ENCODE data around the gene TNFRSF19.

The TNFRSF19 gene

DNA sequence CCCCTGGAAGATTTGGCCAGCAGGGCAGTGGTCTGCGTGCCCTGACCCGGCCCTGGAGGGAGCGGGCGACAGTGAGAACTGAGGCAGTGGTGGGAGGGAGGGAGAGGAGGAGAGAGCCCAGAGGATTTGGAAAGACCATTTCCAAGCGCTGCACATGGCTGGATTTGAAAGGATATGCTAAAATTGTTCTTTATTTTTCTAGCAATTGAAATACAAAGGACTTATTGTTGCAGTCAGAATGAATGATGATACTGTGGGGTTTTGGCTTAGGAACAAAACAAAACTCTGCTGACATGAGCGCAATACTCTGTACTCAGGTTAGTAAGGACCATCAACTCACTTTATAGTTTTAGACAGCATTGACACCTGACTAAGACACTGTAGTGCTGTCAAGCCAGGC, 69.5 kb downstream of the TNFRSF19 start:
- H3K4me1 ChIP-seq (ENCODE audit: control insufficient read depth, insufficient read depth, low read length, unreplicated experiment): no peaks in the 10 kb centered on the region
- no peak overlapping the region for H3K4me3 ChIP-seq (ENCODE audit: low read depth, low read length)
- H3K79me2 ChIP-seq (ENCODE audit: control insufficient read depth, insufficient read depth, low read length, unreplicated experiment): no peaks in the 10 kb centered on the region
- H3K27me3 ChIP-seq (ENCODE audit: insufficient read depth, low read length): no peaks in the 10 kb centered on the region
- no peak overlapping the region for H2AFZ ChIP-seq (ENCODE audit: low read length, unreplicated experiment)
- H3K27ac ChIP-seq (ENCODE audit: low read depth, low read length): no peak overlapping the region
- no peaks in the 10 kb centered on the region for H3K36me3 ChIP-seq (ENCODE audit: insufficient read depth, low read length)

DNA sequence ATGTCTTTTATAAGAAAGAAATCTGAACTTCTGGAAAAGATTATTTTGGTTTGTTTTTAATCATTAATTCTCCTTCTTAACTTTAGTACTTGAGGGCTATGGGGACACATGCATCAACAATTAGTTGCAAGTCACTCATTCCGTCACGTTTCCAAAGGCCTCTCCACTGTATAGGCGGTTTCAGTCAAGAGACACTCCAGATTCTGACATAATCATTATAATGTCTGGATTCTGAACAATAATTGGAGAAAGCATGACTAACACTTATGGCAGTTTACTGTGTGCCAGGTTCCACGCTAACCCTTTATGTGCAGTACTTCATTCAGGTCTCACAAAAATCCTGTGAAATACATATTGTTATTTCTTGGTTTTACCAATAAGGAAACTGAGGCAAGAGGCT, 71.9 kb downstream of the TNFRSF19 start:
- no peak overlapping the region for H3K4me3 ChIP-seq (ENCODE audit: low read depth, low read length)
- H3K36me3 ChIP-seq (ENCODE audit: insufficient read depth, low read length): no peaks in the 10 kb centered on the region

DNA sequence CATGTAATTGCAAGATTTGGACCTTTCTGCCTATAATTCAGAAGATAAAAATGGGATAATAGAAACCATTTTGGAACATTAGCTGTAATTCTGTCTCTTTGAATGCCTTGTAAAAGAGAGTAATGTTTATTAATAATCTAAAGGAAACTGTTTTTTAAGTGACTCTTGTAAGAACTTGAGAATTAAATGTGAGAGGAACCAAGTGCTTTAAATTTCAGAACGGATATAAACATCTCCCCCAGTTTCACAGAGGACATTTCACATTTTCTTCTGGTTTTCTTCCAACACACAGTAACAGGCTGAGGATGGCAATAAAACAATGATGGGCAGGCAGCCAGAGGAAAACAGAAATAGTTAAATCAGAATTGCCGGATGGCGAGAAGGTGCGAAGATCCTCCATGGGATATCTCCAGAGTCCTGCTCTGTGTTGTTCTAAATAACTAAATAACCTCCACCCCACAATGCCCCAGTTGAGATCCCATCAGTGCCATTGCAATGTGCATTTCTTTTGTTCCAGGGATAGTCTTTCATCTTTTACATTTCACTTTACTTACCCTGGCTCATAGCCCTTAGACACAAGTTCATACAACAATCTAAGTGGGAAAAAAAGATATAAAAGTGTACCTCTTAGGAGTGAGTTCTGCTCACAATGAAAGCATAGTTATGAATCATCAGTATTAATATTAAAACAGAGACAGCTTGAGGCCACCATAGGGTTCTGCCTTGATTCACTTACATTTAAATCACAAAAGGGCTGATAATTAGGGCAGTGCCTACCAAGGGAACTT, 73.3 kb downstream of the TNFRSF19 start:
- H3K4me1 ChIP-seq (ENCODE audit: control insufficient read depth, insufficient read depth, low read length, unreplicated experiment): no peaks in the 10 kb centered on the region
- H2AFZ ChIP-seq (ENCODE audit: low read length, unreplicated experiment): no peak overlapping the region
- H3K4me3 ChIP-seq (ENCODE audit: low read depth, low read length): no peak overlapping the region
- no peaks in the 10 kb centered on the region for H3K27me3 ChIP-seq (ENCODE audit: insufficient read depth, low read length)
- no peak overlapping the region for H3K27ac ChIP-seq (ENCODE audit: low read depth, low read length)
- no peaks in the 10 kb centered on the region for H3K36me3 ChIP-seq (ENCODE audit: insufficient read depth, low read length)
- no peaks in the 10 kb centered on the region for H3K79me2 ChIP-seq (ENCODE audit: control insufficient read depth, insufficient read depth, low read length, unreplicated experiment)

More for the DNA sequence above, 71.9 kb downstream of the TNFRSF19 start:
- Histone ChIP-seq H3K4me1 (ENCODE audit: control insufficient read depth, insufficient read depth, low read length, unreplicated experiment) (no peaks in the 10 kb centered on the region), H3K27ac (ENCODE audit: low read depth, low read length) (no peak overlapping the region), H3K79me2 (ENCODE audit: control insufficient read depth, insufficient read depth, low read length, unreplicated experiment) (no peaks in the 10 kb centered on the region), H2AFZ (ENCODE audit: low read length, unreplicated experiment) (no peak overlapping the region), H3K27me3 (ENCODE audit: insufficient read depth, low read length) (no peaks in the 10 kb centered on the region)

DNA sequence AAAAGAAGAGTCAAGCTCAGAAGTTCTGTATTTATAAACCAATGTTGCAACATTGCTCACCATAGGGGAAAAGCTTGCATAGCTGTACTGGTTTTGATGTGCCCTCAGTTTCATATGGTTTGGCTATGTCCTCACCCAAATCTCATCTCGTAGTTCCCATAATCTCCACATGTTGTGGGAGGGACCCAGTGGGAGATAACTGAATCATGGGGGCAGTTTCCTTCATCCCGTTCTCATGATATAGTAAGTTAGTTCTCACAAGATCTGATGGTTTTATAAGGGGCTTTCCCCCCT, 73.9 kb downstream of the TNFRSF19 start:
- Histone ChIP-seq H3K36me3 (ENCODE audit: insufficient read depth, low read length) (no peaks in the 10 kb centered on the region), H3K27ac (ENCODE audit: low read depth, low read length) (no peak overlapping the region), H2AFZ (ENCODE audit: low read length, unreplicated experiment) (no peak overlapping the region), H3K4me3 (ENCODE audit: low read depth, low read length) (no peak overlapping the region), H3K79me2 (ENCODE audit: control insufficient read depth, insufficient read depth, low read length, unreplicated experiment) (no peaks in the 10 kb centered on the region), H3K27me3 (ENCODE audit: insufficient read depth, low read length) (no peaks in the 10 kb centered on the region), H3K4me1 (ENCODE audit: control insufficient read depth, insufficient read depth, low read length, unreplicated experiment) (no peaks in the 10 kb centered on the region)

DNA sequence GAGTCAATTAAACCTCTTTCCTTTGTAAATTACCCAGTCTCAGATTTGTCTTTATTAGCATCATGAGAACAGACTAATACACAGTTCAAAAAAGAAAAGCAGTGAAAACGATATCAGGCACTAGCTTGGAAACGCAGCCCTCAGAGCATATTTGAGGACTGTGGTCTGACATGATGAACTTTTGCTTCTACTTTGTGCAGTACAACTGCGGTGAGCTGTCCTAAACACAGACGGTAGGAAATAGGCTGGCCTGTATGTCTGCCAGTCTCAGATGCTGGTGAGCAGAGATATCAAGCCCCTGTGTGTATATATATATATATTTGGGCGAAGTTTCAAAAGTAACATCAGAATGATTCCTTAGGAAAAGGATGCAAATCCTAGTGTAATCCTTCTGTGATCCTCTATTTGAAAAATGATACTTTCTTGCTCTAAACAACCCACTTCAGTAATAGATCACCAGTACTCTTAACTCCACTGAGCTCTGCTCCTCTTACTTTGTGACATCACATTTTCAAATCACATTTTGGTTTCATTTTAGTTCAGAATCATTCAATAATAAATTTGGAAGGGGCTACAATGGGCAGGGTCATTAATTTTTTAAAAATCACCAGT, 74.4 kb downstream of the TNFRSF19 start:
- H3K27me3 ChIP-seq (ENCODE audit: insufficient read depth, low read length): no peaks in the 10 kb centered on the region
- H3K36me3 ChIP-seq (ENCODE audit: insufficient read depth, low read length): no peaks in the 10 kb centered on the region
- no peak overlapping the region for H3K4me3 ChIP-seq (ENCODE audit: low read depth, low read length)
- no peak overlapping the region for H2AFZ ChIP-seq (ENCODE audit: low read length, unreplicated experiment)
- no peak overlapping the region for H3K27ac ChIP-seq (ENCODE audit: low read depth, low read length)
- no peaks in the 10 kb centered on the region for H3K4me1 ChIP-seq (ENCODE audit: control insufficient read depth, insufficient read depth, low read length, unreplicated experiment)
- H3K79me2 ChIP-seq (ENCODE audit: control insufficient read depth, insufficient read depth, low read length, unreplicated experiment): no peaks in the 10 kb centered on the region

DNA sequence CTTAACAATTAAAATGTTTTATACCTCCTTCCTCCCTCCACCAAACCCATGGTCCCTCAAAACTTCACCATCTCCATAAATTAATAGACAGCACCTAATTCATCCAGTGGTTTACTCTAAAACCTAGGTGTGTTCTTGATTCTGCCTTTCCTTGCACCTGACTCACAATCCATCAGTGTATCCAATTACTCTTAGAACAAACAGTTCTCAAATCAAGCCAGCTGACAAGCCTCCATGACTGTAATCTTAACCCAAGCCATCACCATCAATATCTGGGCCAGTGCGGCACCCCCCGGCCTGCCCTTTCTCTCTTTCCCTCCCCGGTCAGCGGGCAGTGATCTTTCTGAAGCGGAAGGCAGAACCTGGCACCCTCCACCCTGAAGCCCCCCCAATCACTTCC, 75.6 kb downstream of the TNFRSF19 start:
- Histone ChIP-seq H2AFZ (ENCODE audit: low read length, unreplicated experiment) (no peak overlapping the region), H3K4me3 (ENCODE audit: low read depth, low read length) (no peak overlapping the region), H3K27me3 (ENCODE audit: insufficient read depth, low read length) (no peaks in the 10 kb centered on the region), H3K4me1 (ENCODE audit: control insufficient read depth, insufficient read depth, low read length, unreplicated experiment) (no peaks in the 10 kb centered on the region), H3K79me2 (ENCODE audit: control insufficient read depth, insufficient read depth, low read length, unreplicated experiment) (no peaks in the 10 kb centered on the region), H3K36me3 (ENCODE audit: insufficient read depth, low read length) (no peaks in the 10 kb centered on the region), H3K27ac (ENCODE audit: low read depth, low read length) (no peak overlapping the region)

DNA sequence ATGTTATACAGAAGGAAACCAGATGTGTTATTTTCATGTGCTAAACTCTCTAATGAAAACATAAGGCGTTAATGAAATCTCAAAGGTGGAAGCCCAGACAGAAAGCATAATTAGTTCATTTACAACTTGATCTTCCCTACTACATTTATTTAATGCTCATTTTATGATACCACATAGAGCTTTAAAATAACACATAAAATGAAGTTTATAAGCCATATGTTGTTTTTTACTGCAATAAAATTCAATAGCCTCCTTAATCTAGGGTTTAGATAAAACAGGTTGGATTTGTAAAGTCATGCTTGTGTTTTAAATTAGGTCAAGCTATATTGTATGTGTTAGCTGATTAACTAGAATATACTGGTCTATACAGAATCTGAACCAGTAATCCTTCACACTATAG, 81.2 kb downstream of the TNFRSF19 start:
- Histone ChIP-seq H3K4me1 (ENCODE audit: control insufficient read depth, insufficient read depth, low read length, unreplicated experiment) (no peaks in the 10 kb centered on the region), H3K4me3 (ENCODE audit: low read depth, low read length) (no peak overlapping the region), H2AFZ (ENCODE audit: low read length, unreplicated experiment) (no peak overlapping the region), H3K36me3 (ENCODE audit: insufficient read depth, low read length) (no peaks in the 10 kb centered on the region), H3K27ac (ENCODE audit: low read depth, low read length) (no peak overlapping the region), H3K79me2 (ENCODE audit: control insufficient read depth, insufficient read depth, low read length, unreplicated experiment) (no peaks in the 10 kb centered on the region), H3K27me3 (ENCODE audit: insufficient read depth, low read length) (no peaks in the 10 kb centered on the region)

DNA sequence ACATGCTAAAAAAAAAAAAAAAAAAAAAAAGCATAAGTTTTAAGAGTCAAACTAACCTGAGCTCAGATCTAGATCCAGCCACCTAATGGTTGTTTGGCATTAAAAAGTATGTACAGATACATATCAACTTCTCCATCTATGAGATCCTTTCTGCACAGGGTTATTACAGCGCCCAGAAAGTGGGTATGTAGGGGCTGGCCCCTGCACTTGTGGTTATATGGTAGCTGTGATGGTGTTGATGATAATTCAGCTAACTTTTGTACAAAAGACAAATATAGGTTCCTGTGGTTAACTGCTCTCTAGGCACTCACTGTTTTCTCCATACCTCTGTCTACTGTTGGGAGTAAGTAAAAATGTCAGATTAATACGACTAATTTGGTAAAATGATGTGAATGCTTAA, 81.7 kb downstream of the TNFRSF19 start:
- H3K4me3 ChIP-seq (ENCODE audit: low read depth, low read length): no peak overlapping the region
- H3K27ac ChIP-seq (ENCODE audit: low read depth, low read length): no peak overlapping the region
- no peaks in the 10 kb centered on the region for H3K79me2 ChIP-seq (ENCODE audit: control insufficient read depth, insufficient read depth, low read length, unreplicated experiment)
- no peaks in the 10 kb centered on the region for H3K27me3 ChIP-seq (ENCODE audit: insufficient read depth, low read length)
- H3K4me1 ChIP-seq (ENCODE audit: control insufficient read depth, insufficient read depth, low read length, unreplicated experiment): no peaks in the 10 kb centered on the region
- H2AFZ ChIP-seq (ENCODE audit: low read length, unreplicated experiment): no peak overlapping the region
- H3K36me3 ChIP-seq (ENCODE audit: insufficient read depth, low read length): no peaks in the 10 kb centered on the region

DNA sequence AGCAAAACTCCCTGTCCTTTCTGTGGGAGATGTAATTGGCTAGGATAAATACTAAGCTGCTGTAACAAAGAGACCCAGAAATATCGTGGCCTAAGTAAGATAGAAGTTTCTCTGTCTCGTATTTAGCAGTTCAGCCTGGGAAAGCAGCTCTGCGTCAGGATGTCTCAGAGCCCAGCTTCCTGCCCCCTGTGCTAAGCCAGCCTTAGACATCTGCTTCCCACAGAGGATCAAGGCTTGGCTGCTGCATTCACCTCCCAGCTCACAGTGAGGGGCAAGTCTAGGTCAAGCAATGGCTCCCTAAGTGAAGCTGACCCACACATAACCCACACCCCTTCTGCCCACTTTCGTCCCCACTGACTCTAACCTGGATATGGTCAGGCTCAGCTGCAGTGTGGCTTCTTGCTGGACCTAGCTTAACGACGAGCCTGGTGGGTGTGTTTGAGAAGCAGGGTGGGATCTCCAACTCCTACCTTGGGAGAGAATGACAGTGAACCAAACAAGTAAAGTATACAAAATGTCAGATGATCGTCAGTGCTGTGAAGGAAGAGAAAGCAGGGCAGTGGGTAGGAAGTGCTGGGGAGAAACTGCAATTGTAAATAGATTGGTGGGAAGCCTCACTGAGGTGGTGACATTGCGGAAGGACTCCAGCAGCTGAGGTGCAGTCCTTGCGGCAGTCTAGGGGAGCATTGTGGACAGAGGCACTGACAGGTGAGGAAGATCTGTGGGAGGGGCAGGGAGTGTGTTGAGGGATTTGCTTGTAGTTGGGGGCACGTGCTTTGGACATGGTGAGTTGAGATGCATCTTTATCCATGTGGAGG, 82.9 kb downstream of the TNFRSF19 start:
- Histone ChIP-seq H2AFZ (ENCODE audit: low read length, unreplicated experiment) (no peak overlapping the region), H3K36me3 (ENCODE audit: insufficient read depth, low read length) (no peaks in the 10 kb centered on the region), H3K79me2 (ENCODE audit: control insufficient read depth, insufficient read depth, low read length, unreplicated experiment) (no peaks in the 10 kb centered on the region), H3K4me1 (ENCODE audit: control insufficient read depth, insufficient read depth, low read length, unreplicated experiment) (no peaks in the 10 kb centered on the region), H3K4me3 (ENCODE audit: low read depth, low read length) (no peak overlapping the region), H3K27ac (ENCODE audit: low read depth, low read length) (no peak overlapping the region), H3K27me3 (ENCODE audit: insufficient read depth, low read length) (no peaks in the 10 kb centered on the region)

DNA sequence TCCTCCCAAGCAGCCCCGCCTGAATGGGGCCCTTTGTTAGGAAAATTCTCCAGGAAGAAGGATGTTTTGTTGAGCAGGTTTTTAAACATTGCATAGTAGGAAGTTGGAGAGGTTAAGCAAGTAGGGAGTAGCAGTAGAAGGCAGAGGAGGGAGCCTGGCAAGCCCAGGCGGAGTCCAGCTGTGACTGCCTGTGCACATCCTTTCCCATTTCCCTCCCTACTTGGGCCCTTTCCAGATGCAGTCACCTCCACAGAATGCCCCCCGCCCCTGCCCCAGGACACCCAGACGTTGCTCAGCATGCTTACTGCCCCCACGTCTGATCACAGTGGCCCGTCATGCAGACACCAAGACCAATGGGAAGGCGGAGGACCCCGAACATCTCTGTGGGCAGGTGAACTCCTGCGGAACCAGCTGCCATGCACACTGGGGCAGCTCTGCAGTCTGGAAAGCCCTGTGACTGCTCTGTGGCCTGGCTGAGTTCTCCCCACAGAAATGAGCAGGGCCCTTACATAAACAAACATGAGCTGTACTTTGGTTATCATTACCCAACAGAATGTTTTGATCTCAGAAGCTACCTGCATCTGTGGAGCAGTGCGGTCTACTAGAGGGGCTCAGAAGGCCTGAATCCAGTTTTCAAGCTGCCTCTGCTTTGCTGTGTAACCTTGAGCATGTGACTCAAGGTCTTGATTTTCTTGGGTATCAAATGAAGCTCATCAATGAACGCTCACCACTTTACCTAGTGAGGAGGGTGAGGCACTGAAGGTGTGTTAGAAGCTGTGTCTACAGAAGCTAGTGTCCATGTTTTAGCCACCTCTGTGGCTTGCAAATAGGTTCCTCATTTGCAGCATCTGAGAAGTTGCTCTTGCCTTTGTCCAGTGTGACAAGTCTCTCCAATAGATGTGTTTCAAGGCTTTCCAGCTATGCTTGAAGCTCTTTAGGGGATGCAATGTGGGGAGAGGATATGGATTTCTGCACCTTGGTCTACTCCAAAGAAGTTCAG, 84.2 kb downstream of the TNFRSF19 start:
- H3K27me3 ChIP-seq (ENCODE audit: insufficient read depth, low read length): no peaks in the 10 kb centered on the region
- no peak overlapping the region for H2AFZ ChIP-seq (ENCODE audit: low read length, unreplicated experiment)
- no peak overlapping the region for H3K27ac ChIP-seq (ENCODE audit: low read depth, low read length)
- no peaks in the 10 kb centered on the region for H3K4me1 ChIP-seq (ENCODE audit: control insufficient read depth, insufficient read depth, low read length, unreplicated experiment)
- H3K79me2 ChIP-seq (ENCODE audit: control insufficient read depth, insufficient read depth, low read length, unreplicated experiment): no peaks in the 10 kb centered on the region
- H3K4me3 ChIP-seq (ENCODE audit: low read depth, low read length): no peak overlapping the region
- no peaks in the 10 kb centered on the region for H3K36me3 ChIP-seq (ENCODE audit: insufficient read depth, low read length)
